Loucy (cell line): ENCODE measurements around the gene CDH24.

ENCODE experiments used
- CTCF ChIP-seq: fragments of 200-600 bp; sonication (generic); conservative IDR thresholded peaks from 2 replicates; pipeline ENCODE4 v1.5.1; 2014; ENCODE audit warnings: mild to moderate bottlenecking, antibody characterized with exemption, low read length
- EZH2phosphoT487 ChIP-seq: fragments of 200-600 bp; IDR thresholded peaks from 2 replicates; pipeline ENCODE4 v1.6.1; 2018; ENCODE audit warnings: antibody characterized with exemption, mild to moderate bottlenecking, moderate library complexity, borderline replicate concordance

- TF ChIP-seq CTCF (no peak), EZH2phosphoT487 (no peak)
Measured at GRCh38 chr14:23066368-23066767, 9.0 kb upstream of the CDH24 start.
